Activated CD8-positive, alpha-beta memory T cell treated with anti-CD3 and anti-CD28 coated beads for 4 hours (primary cell): ENCODE results near the gene TWNK.

Source experiments
- DNase-seq, 2 donors: peaks; one replicate each; pipeline ENCODE4 v3.0.0-alpha.2; 2020; ENCODE audit warnings: low read depth in 2 of 2

The TWNK gene

DNA sequence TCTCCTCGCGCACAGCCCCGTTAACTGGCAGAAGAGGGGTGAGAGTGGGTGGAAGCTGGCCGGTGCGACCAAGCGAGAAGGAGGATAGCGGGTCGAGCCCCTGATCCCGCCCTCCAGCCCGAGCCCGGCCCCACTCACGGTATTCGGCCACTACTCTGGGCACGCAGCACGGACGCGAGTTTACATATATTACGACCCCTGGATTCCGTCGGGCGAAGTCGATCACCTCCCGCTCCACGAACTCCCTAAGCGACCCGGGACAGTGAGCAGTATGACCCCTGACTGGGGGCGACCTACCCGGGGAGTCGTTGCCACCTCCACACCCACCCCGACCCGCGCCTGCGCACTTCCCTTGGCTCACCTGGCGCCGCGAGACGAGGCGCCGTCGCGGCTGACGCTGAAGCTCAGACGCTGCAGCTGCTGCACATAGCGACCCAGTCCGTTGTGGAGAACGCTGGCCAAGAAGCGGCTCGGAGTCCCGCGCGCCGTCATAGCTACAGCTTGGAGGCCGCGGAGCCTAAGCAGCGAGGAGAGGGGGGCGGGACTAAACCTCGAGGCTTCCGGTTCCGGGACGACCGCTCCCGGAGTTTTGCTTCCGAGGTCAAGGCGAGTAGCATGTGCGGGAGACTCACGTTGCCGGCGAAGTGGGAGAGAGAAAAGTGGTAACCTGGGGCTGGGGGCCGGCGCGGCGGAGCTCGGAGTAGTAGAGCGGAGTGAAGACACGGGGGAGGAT lies at the start of gene TWNK, which contains the start of gene MRPL43:
TWNK (plus strand) TSS at position 592 of the 733 bp plus-strand sequence. CDS start 668 bp downstream, outside the sequence.
MRPL43 (minus strand) TSS at position 546 of the 733 bp plus-strand sequence; CDS start at position 492, 54 bp downstream.
- peak; percentile 69 to 76 for DNase-seq

- no peak for DNase-seq
Observed at GRCh38 chr10:100939763-100940344, 47.5 kb upstream of the TWNK start.

- DNase-seq = no peak
Observed at GRCh38 chr10:100942229-100942628, 45.1 kb upstream of the TWNK start.

- no peak for DNase-seq
Observed at GRCh38 chr10:100943508-100943907, 43.8 kb upstream of the TWNK start.

DNA sequence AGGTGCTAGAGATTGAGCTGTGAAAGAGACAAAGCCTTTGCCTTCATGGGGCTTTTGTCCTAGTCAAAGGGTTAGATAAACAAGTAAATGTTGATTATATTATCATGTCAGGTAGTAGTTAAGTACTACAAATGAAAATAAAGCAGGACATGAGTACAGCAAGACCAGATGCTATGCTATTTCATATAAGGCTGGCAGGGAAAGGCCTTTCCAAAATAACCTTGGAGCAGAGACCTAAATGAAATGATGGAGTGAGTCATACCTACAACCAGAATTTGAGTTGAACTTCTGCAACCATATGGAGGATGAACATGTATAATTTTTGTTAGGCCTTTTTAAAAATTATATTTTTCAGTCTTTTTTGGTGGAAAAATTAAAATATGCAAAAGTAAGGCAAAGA lies 41.6 kb upstream of the TWNK start:
- DNase-seq = no peak

DNA sequence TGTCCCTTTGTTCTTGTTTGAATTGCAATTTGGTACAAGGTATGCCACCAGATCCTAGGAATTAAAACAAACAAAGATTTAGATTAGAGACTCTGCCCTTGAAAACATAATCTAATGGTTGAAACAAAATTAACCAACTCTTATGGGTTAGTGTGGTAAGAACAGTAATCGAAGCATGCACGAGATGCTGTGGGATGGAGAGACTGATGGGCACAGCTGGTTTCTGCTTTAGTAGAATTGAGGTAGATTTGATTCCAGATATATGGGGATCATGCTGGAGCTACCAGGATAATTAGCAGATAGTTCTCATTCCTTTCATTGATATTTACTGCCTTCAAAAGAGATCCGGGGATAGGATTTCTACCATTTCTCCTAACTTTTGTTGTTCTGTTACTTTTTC lies 38.4 kb upstream of the TWNK start:
- DNase-seq = no peak

- DNase-seq = no peak
Observed at GRCh38 chr10:100960251-100960650, 27.1 kb upstream of the TWNK start.

- no peak for DNase-seq
Observed at GRCh38 chr10:100962351-100963080, 24.8 kb upstream of the TWNK start.

- no peak for DNase-seq
Observed at GRCh38 chr10:100963826-100964225, 23.5 kb upstream of the TWNK start.

GRCh38 chr10:100965820-100966219 lies 21.5 kb upstream of the TWNK start:
- no peak for DNase-seq

GRCh38 chr10:100966887-100967286 lies 20.5 kb upstream of the TWNK start:
- no peak for DNase-seq

DNA sequence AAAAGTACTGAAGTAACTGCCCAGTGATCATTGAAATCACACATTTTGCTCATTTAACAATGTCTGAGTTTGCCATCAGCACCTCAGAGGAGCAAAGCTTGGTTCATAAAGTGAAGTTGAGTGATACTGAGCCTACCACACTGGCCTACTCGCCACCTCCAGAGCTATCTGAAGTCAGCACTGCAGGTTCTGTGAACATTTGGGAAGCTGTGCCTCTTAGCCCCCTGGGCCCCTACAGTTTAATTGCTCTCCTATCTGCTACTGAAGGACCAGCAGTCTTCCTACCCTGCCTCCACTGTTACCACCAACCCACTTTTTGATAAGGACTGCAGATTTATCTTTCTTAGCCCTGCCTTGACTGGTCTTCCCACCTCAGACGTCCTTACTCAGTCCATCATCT lies 20.0 kb upstream of the TWNK start:
- DNase-seq = no peak

DNA sequence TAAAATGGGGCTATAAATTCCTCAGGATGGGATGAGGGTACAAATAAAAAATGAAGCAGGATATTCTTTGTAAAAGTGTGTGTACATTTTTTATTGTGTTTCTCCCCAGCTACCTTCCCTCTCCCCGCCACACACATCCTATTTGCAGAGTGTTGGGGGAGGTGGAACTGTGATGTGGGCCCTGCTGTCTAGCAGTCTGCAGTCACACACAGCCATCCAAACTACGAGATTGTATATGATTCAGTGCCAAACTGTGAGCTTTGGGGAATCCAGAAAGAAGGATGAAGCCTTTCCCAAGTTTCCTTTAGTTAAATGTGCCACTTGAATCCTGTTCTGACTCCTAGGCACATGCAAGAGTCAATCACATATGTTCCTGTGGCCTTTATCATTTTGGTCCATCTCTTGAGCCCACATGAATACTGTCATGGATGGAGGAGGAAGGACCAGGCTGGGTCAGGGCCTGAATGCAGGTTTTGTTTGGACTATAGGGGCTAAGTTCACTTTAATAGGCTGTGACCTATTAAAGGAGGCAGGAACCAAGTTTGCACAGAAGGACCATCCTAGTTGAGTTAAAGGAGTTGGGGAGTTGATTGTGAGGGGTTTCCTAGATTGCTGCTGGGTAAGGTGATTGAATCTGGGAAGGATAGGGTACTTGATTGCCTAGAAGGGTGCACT lies 19.1 kb upstream of the TWNK start:
- DNase-seq = no peak

- DNase-seq = no peak
Observed at GRCh38 chr10:100968863-100969186, 18.5 kb upstream of the TWNK start.

GRCh38 chr10:100969187-100970075 lies 17.9 kb upstream of the TWNK start, which contains the start of gene SEMA4G:
Gene SEMA4G (plus strand): TSS chr10:100969504. CDS start chr10:100972913, 3,409 bp downstream.
- DNase-seq = no peak

- peak in 1 of 2 donors; percentile 17 for DNase-seq
Observed at GRCh38 chr10:100970076-100970913, 17.0 kb upstream of the TWNK start.

DNA sequence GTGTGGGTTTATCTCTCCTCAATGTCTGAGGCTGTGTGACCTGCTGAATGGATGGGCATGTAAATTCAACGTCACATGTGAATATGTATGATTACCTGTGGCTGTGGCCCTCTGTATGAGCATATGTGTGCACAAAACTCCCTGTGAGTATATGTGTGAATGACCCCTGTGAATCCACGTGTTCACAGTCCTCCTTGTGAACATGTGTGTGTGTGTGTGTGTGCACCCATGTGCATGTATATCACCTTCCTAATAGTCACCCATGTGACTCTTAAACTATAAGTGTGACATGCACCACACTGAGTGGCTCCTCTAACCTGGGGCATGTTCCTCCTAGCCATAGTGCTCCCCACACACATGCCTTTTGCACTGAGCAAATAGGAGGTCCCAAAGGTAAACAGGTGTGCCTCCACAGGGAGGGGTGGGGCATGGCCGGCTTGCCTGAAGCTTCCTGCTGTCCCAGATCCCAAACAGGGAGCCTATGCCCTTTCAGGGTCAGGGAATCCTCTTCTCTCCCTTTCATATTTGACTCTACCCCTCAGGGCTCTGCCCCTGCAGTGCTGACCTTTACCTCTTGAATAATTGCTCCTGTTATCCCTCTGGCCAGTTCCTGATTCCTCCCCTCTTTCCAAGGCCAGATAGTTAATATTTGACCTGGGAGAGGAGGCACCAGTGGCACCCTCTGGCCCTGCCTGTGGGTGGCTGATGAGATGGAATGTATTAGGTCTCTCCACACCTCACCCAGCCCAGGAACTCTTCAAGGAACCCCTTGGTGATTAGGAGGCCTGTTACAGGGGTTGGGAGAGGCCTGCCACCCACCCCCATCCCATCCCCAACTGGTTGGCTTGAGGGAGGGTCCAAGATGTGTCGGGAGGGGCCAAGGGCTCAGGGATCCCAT lies 16.2 kb upstream of the TWNK start:
- DNase-seq = no peak

GRCh38 chr10:100972115-100972903 lies 15.0 kb upstream of the TWNK start:
- DNase-seq = no peak
